ENCODE results near the gene PBRM1.
A peak's percentile ranks its signal among the peaks of the same experiment; 100 is the strongest.

Gene PBRM1

GRCh38 chr3:52563984-52564383 is 121.7 kb downstream of the PBRM1 start:
- DNase-seq = no peak

GRCh38 chr3:52561028-52561747 is 124.5 kb downstream of the PBRM1 start:
- no peak for DNase-seq

- no peak for DNase-seq
These were observed 127.3 kb downstream of the PBRM1 start for GRCh38 chr3:52558436-52558835.

- no peak for DNase-seq
These were observed 128.4 kb downstream of the PBRM1 start for GRCh38 chr3:52557011-52557960.

GRCh38 chr3:52555056-52555455 is 130.7 kb downstream of the PBRM1 start:
- DNase-seq = no peak

GRCh38 chr3:52554026-52554755 is 131.5 kb downstream of the PBRM1 start:
- no peak for DNase-seq

GRCh38 chr3:52552089-52552488 is 133.6 kb downstream of the PBRM1 start:
- no peak for DNase-seq

GRCh38 chr3:52551118-52551517 is 134.6 kb downstream of the PBRM1 start:
- DNase-seq = no peak

- no peak for DNase-seq
These were observed 138.6 kb downstream of the PBRM1 start for GRCh38 chr3:52547143-52547542.

GRCh38 chr3:52546111-52546901 is 139.4 kb downstream of the PBRM1 start:
- no peak for DNase-seq

- DNase-seq = no peak
These were observed 140.8 kb downstream of the PBRM1 start for GRCh38 chr3:52544937-52545336.

- no peak for DNase-seq
These were observed 144.7 kb downstream of the PBRM1 start for GRCh38 chr3:52541050-52541449.

GRCh38 chr3:52539010-52539653 is 146.6 kb downstream of the PBRM1 start:
- peak; percentile 42 for DNase-seq

GRCh38 chr3:52537726-52538421 is 147.8 kb downstream of the PBRM1 start:
- no peak for DNase-seq

- no peak for DNase-seq
These were observed 148.5 kb downstream of the PBRM1 start for GRCh38 chr3:52537165-52537620.

GRCh38 chr3:52536369-52537164 is 149.1 kb downstream of the PBRM1 start, which contains the start of gene UQCC5:
UQCC5 (plus strand) TSS chr3:52536605; CDS start chr3:52536756, 151 bp downstream.
- peak; percentile 99 for DNase-seq

GRCh38 chr3:52536112-52536368 is 149.7 kb downstream of the PBRM1 start:
- no peak for DNase-seq

GRCh38 chr3:52535411-52536111 is 150.2 kb downstream of the PBRM1 start:
- DNase-seq = no peak

- no peak for DNase-seq
These were observed 151.2 kb downstream of the PBRM1 start for GRCh38 chr3:52534281-52535183.

All from hematopoietic multipotent progenitor cell treated with erythropoietin and hydrocortisone succinate and interleukin-3 and kit ligand, for 4 days (in vitro differentiated cells).